ENCODE measurements around the gene DMKN.
"Not testable (repeated sequence)": the region's sequence is repeated elsewhere in the genome, so short reads cannot be mapped to it uniquely, and the experiment has no call there.

The DMKN gene

GRCh38 chr19:35500611-35501010 is 12.8 kb downstream of the DMKN start:
- DNase-seq (ENCODE audit: low read depth in 2 of 2, low spot score in 1 of 2), result no peak

GRCh38 chr19:35498984-35499527 is 14.4 kb downstream of the DMKN start:
- DNase-seq (ENCODE audit: low read depth in 2 of 2, low spot score in 1 of 2), result no peak

DNA sequence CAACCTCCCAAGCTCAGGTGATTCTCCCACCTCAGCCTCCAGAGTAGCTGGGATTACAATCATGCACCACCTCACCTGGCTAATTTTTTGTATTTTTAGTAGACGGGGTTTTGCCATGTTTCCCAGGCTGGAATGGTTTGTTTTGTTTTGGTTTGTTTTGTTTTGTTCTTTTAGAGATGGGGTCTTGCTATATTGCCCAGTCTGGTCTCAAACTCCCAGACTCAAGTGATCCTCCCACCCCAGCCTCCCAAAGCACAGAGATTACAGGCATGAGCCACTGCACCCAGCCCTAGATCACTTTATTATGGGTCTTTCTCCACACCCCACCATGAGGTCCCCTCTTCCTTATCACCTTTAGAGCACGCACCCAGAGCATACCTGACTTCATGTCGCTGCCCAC is 15.2 kb downstream of the DMKN start:
- no peak for DNase-seq (ENCODE audit: low read depth in 2 of 2, low spot score in 1 of 2)

DNA sequence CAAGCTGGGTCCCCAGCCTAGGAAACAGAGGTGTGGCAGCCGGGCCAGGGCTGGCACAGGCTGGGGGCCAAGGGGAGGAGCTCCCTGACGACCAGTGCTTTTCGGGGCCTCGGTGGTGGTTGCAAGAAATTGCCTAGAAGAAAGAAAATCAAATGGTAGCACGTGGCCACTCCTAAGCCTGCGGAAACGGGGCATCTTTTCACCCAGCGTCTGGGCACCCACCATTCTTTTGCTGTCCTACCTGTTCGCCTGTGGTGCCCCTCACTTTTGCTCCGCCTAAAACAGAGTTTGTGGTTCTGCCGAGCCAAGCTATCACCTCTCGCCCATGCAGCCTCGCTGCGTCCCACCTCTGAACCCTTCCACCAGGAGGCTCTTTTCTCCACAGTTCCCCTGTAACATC is 16.0 kb downstream of the DMKN start:
- no peak for DNase-seq (ENCODE audit: low read depth in 2 of 2, low spot score in 1 of 2)

GRCh38 chr19:35495107-35496064 is 18.1 kb downstream of the DMKN start:
- DNase-seq (ENCODE audit: low read depth in 2 of 2, low spot score in 1 of 2), result peak; percentile 72 to 79

- no peak for DNase-seq (ENCODE audit: low read depth in 2 of 2, low spot score in 1 of 2)
Measured at GRCh38 chr19:35493971-35494370, 19.5 kb downstream of the DMKN start.

DNA sequence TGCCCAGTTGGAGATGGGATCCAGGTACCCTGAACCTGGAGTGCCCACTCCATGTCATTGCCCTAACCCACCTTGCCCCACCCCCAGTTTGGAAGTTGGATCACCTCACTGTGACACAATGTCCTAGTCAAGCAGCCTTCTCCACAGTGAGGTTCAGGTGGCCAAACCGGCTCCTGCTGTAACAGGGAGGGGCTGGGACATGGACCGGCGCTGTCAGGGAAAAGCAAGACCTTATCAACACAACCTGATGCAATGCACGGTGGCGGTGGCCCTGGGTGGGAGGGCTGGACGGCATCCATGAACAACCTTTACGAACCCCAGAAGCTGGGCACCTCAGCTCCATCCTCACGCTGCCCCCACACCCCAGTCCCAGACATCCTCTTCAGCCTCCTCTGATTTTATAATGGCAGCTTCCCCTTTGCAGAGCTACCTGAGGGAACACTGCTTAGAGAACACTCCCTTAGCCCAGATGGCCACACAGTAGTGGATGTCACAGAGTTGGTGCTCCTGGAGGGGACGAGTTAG is 21.6 kb downstream of the DMKN start:
- no peak for DNase-seq (ENCODE audit: low read depth in 2 of 2, low spot score in 1 of 2)

- DNase-seq (ENCODE audit: low read depth in 2 of 2, low spot score in 1 of 2), result no peak
Measured at GRCh38 chr19:35490364-35490763, 23.1 kb downstream of the DMKN start, which contains the start of gene KRTDAP. KRTDAP (minus strand) TSS chr19:35490464; CDS start chr19:35490442, 22 bp downstream.

DNA sequence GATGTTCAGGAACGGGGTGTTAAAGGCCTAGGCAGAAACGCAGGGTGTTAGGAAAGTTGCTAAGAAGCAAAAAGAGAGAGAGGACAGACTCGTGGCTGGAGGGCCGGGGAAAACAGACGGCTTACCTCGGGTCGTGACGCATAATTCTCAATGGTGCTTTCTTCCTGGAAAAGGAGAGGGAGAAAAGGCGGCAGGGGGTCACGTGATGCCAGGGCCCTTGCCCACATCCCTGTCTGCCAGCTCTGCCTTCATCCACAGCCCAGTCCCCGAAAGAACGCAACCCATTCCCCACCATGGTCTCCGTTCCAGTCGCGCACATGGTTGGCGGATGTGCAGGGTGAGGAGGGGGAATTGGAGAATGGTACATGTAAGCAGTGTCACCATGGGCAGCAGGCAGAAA is 24.8 kb downstream of the DMKN start:
- DNase-seq (ENCODE audit: low read depth in 2 of 2, low spot score in 1 of 2), result no peak

GRCh38 chr19:35487656-35488182 is 25.7 kb downstream of the DMKN start:
- DNase-seq (ENCODE audit: low read depth in 2 of 2, low spot score in 1 of 2), result no peak

- no peak for DNase-seq (ENCODE audit: low read depth in 2 of 2, low spot score in 1 of 2)
Measured at GRCh38 chr19:35486268-35486708, 27.2 kb downstream of the DMKN start.

- DNase-seq (ENCODE audit: low read depth in 2 of 2, low spot score in 1 of 2), result no peak
Measured at GRCh38 chr19:35484252-35485036, 29.0 kb downstream of the DMKN start.

GRCh38 chr19:35483089-35483488 is 30.4 kb downstream of the DMKN start:
- DNase-seq (ENCODE audit: low read depth in 2 of 2, low spot score in 1 of 2), result no peak

DNA sequence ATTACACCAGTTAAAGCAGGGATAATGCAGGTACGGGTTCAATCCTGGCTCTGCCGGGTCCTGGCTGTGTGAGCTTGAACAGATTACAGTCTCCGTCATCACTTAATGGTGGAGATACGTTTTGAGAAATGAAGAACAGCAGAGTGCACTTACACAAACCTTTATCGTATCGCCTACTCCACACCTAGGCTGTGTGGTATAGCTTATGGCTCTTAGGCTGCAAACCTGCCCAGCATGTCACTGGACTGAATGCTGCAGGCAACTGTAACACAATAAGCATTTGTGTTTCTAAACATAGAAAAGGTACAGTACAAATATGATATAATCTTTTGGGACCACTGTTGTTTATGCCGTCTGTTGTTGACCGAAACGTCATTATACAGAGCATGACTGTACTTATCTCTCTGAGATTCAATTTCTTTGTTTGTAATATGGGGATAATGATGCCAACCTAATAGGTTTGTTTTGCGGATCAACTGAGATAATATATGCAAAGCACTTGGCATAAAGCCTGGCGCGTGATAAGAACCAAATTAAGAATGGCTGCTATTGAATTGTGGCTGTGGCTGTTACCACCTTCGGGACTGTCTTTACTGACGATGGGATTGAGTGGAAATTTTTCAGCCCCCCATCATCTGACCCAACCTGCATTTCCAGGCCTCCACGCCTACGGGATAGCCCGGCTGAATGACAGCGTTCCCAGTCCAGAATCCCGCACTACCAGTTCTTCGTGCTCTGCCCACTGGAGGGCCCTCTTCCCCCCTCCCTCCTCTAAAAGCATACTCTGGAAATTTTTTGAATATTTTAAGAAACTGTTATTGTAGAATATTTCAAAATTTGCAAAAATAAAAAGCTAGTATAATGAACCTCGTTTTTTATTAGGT is 34.4 kb downstream of the DMKN start:
- DNase-seq (ENCODE audit: low read depth in 2 of 2, low spot score in 1 of 2), result no peak

- no peak for DNase-seq (ENCODE audit: low read depth in 2 of 2, low spot score in 1 of 2)
Measured at GRCh38 chr19:35476149-35476548, 37.3 kb downstream of the DMKN start.

GRCh38 chr19:35474594-35474993 is 38.9 kb downstream of the DMKN start:
- not testable (repeated sequence) for DNase-seq (ENCODE audit: low read depth in 2 of 2, low spot score in 1 of 2)

DNA sequence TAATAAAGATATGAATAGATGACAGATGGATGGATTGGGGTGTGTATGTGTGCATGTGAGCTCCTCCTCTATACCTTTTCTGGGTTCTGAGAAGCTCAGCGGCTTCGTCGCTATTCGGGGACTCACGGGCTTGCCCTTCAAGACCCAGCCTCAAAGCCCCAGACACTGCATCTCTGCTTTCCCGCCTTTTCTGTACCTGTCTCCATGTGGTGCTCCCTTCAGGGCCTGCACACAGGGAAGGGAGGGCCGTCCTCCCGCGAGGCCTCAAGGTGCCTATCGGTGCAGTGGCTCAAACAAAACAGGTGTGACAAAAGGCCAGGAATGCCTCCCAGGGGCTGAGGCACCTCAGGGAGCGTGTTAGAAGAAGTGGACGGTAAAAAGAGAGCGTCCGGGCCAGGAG is 39.3 kb downstream of the DMKN start:
- DNase-seq (ENCODE audit: low read depth in 2 of 2, low spot score in 1 of 2), result no peak

- no peak for DNase-seq (ENCODE audit: low read depth in 2 of 2, low spot score in 1 of 2)
Measured at GRCh38 chr19:35471946-35472345, 41.5 kb downstream of the DMKN start.

- not testable (repeated sequence) for DNase-seq (ENCODE audit: low read depth in 2 of 2, low spot score in 1 of 2)
Measured at GRCh38 chr19:35471075-35471474, 42.4 kb downstream of the DMKN start.

DNA sequence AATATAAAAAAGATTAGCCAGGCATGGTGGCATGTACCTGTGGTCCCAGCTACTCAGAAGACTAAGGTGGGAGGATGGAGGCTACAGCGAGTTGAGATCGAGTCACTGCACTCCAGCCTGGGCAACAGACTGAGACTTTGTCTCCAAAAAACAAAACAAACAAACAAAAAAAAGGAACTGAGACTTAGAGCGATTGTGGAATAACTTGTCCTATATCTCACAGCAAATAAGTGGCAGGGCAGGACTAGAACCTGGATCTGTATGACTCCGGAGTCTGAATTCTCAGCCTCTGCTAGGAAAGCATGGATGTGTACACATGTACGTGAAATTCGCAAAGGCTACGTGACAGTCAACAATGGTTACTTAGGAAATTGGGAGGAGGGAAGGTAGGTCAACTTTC is 43.3 kb downstream of the DMKN start:
- no peak for DNase-seq (ENCODE audit: low read depth in 2 of 2, low spot score in 1 of 2)
